Urothelium cell line (cell line): ENCODE data around the gene SLC1A3.

ENCODE experiments used
- DNase-seq: peaks from one replicate; pipeline ENCODE4 v3.0.0; 2011; ENCODE audit warnings: low spot score, mixed read lengths
- FAIRE-seq: peaks from 2 replicates; lab custom pipeline; 2011; peaks lifted over from hg19 to GRCh38; lab: Jason Lieb, UNC

The SLC1A3 gene

DNA sequence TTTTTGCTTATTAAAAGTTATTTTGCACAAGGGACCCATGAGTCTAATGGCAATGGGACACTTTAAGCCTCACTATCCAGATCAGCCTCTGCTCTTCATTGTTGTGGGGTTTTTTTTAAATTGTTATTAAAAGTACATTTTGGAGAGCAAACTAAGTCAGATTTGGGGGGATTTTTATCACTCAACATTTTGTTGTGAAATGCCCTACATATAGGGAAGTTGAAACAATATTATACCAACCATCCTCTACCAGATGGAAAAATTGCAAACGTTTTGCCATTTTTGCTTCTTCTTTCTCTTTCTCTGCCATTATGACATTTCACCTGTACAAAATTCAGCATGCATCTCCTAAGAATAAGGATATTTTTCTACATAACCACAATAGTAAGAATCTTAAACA lies 75.3 kb downstream of the SLC1A3 start:
- DNase-seq (no peak), FAIRE-seq (no peak)

DNA sequence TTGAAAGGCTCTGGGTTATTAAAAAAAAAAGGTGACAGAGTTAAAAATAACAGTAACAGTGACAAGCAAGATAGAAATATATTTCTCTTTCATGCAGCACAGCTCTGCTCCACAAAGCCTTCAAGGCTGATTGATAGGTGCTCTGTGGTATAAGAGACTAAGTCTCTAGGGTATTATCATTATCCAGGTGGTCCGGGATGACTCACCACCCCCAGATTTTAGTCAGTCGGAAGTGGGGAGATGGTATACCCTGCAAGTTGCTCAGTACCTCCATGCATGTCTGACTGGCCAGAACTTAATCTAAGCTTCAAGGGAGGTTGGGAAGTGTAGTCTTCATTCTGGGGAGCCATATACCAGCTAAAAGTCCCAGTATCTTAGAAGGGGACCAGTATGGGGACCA lies 76.1 kb downstream of the SLC1A3 start:
- FAIRE-seq (no peak), DNase-seq (no peak)

DNA sequence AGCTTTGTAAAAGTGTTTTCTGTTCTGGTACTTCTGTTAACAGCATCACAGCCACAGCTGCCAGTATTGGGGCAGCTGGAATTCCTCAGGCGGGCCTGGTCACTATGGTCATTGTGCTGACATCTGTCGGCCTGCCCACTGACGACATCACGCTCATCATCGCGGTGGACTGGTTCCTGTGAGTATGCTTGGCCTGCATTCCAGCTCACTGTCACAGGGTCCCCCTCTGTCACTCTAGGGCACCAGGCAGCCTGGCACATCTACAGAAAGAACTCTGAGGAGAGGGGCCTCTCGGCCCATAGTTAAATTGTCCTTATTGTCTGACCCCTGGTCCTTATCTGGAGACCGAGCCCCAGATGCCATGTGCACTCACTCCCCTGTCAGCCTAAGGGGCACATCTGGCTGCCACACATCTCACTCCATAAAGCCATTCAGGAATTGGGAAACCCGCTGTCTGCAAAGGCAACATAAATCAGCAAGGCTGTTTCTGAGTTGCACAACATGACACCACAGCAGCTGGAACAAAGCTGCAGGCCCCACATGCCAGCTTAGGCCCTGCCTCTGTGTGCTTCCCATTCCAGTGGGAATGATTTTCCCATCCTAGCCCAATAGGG lies 77.5 kb downstream of the SLC1A3 start:
- FAIRE-seq, result no peak

DNA sequence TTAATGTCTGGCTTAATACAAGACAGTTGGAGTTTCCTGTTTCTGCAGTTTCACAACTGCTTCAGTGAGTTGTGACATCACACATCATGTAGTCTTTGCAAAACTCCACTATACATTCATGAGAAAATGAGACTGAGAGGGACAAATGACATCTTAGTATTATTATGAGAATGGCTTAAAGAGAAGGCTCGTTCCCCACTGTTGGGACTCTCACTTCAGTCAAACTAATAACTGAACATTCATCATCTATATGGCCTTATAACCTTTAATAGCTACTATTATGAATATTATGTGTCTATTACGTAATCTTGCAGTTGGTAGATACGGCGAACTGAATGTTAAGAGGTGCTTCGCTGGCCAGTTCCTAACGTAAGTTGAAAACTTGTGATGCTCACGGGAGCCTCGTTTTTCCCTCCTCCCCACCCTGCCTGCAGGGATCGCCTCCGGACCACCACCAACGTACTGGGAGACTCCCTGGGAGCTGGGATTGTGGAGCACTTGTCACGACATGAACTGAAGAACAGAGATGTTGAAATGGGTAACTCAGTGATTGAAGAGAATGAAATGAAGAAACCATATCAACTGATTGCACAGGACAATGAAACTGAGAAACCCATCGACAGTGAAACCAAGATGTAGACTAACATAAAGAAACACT lies 79.4 kb downstream of the SLC1A3 start:
- no peak for FAIRE-seq
- DNase-seq, result no peak

More for the DNA sequence above, 77.5 kb downstream of the SLC1A3 start:
- DNase-seq, result no peak

DNA sequence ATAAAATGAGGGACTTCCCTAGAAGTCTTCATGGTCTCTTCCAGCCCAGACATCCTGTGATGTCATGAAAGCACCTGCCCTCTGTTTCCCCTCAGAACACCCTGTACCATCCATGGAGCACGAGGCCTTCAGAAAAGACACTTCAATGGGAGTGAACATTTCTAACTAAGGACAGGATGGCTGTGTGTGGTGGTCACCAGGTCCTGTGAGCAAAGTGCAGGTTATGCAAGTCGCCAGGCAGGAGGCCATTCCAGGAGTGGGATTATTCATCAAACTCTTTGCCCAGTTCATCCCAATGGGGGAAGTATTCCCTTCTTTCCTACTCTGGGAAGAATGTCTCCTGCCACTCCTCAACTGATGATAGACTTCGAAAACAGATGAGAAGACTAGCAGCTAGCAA lies 80.5 kb downstream of the SLC1A3 start:
- no peak for DNase-seq
- FAIRE-seq, result no peak

DNA sequence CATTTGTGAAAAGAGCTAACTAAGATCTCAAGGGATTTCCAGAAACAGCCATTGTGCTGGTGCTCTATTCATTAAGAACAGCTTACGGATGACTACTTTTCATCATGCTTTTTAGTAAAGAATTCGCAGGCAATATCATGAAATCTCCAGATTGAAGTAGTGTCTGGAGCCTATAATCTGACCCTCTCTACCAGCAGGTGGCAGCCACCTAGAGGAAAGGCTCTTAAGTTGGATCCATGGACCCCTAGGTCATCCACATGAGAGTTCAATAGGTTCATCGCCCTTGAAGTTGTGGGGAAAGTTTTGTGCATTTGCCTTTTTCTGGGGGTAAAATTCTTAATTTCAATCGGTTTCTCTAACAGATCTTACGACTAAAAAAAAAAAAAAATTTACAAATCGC lies 82.3 kb downstream of the SLC1A3 start:
- DNase-seq (peak; percentile 43), FAIRE-seq (no peak)

DNA sequence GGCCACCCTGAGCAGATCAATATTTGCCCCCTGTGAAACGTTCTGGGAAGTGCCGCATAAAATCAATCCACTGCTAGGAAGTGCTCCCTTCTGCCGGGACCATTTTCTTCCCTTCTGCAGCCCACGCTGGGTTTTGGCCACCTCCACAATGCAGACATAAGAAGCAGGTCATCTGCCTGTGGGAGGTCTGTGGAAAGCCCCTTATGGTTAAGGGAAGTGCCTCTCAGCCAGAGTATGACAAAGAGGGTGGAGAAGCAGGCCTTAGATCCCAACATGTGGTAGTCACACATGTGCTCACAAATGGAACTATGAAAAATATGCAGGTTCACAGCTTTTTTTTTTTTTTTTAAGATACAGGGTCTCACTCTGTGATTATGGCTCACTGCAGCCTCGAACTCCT lies 82.8 kb downstream of the SLC1A3 start:
- DNase-seq (no peak), FAIRE-seq (no peak)

DNA sequence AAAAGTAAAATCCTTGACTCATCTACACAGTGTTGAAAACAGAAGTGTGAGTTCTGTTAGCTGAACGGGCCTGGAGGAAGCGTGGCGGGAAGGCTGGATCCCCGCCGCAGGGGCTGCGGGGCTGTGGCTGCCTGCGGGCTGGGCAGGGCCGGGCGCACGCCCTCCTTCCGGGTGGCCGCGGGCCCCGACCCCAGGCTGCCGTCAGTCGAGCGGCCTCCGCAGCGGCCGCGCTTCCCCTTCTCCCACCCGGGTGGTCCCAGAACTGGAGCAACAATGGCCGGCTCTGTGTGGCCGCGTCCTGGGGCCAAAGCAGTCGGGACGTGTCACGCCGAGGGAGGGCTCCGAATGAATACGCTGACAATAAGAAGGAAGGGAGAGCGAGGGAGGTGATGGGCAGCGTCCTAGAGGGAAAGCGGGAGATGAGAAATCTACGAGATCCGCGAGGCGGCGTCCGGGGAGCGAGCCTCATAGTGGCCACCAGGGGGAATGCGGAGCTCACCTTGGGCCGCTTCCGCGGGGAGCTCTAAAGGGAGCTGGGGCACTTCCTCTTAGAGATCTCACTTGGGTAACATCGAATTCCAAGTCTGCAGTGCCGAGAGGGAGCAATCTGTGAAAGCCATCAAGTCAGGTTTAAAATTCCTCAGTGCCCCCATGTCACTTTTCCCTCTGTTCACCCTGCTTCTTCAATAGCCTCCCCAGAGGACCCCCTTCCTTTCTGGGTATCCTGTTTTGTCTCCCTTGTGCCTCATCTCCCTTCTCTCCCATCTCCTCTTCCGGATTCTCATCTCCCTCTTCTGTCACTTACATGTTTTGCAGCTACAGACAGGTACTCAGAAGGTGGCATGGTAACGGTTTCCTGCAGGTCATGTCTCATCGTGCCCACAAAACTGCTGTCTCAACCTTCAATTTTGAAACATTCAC lies 83.9 kb downstream of the SLC1A3 start:
- no peak for FAIRE-seq
- peak; percentile 86 for DNase-seq

DNA sequence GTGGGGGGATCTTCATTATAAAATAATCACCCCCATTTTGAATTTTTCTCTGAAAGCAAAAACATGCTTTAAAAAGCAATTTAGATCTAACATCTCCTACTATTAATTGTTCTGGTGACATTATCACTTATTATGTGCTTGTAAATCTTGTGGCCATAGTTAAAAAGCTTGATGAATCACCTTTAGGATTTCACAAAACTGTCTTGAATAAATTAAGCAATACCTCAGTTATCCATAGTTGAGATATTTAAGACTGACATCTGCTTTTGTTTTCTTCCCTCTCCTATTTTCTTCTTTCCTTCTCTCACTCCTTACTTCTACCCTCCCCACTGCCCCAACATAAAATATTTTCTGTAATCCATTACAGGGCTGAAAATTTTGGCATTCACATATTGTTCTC lies 84.8 kb downstream of the SLC1A3 start:
- FAIRE-seq (no peak), DNase-seq (no peak)

DNA sequence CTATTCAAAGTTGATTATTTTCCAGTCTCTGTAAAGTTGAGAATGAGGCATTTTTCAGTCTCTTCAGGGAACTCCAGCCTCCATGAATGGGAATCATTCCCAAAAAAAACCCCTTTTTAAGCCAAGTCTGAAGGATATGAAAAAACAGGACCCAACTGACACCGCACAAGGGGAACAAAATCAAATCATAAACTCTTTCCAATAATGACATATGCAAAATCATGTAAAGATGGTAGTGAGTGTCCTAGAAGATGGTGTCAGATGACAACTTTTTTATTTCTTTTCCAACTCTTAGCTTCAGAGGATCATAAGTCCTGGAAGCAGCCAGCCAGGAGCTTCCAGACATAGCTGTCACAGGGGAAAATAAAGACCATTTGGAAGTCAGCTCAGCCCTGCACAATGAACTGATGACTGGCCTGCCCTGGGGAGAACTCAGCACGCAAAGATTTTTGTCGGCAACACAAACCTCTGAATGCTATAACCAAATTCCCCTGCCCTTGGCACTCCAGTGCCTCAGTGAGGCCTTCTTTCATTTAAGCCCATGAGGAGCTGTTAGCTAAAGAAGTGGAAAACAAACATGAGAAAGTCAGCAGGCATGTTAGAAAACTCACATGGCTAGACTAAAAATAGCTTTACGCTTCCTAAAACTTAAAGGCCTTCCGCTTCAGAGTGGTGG lies 85.4 kb downstream of the SLC1A3 start:
- FAIRE-seq, result no peak
- no peak for DNase-seq

DNA sequence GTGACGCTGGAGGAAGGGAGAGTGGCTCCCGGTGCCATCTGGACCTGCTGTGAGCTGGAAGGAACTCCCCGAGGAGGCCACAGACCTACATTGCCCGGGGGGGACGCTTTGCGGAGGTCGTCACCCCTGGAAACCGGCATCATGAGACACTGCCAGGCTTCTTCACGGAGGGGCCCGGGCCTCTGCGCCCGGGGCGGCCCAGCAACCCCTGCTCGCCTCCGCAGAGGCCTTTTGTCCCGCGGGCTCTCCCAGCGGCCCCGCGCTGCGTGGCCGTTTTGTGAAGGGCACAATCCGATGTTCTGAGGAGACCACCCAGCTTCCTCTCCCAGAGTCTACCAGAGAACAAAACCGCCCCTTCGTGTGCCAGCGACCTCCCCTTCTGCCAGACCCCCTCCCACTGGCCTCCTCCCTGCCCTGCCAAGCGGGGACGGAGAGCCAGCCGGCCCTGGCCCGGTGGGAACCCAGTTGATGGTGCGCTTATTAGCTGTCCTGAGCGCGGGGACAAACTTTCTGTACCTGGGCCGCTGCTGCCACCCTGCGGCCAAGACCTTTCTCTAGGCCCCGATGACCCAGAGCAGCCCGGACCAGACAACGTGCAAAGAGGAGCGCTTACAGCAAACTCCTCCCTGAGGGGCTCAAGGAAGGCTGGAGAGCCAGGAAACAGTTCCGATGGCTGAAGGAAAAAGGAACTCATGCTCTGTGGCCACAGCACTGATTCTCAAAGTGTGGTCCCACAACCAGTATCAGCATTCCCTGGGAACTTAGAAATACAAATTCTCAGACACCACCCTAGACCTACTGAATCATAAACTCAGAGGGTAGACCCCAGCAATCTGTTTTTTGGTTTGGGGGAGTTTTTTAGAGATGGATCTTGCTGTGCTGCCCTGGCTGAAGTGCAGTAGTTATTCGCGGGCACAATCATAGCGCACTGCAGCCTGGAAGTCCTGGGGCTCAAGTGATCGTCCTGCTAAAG lies 86.7 kb downstream of the SLC1A3 start:
- peak; percentile 85 for DNase-seq

DNA sequence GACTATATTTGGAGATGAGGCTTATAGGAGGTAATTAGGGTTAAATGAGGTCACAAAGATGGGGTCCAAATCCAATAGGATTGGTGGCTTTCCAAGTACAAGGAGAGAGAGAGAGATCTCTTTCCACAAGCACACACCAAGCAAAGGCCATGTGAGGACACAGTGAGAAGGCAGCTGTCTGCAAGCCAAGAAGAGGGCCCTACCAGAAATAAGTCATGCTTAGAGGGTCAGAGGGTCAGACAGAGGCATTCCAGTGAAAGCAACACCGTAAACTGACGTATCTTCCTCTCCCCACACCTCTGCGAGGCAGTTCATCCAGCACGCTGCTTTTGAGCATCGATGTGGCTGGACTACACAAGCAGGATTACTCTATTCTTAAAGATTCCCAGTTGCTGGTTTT lies 87.9 kb downstream of the SLC1A3 start:
- no peak for DNase-seq
- no peak for FAIRE-seq

More for the DNA sequence above, 86.7 kb downstream of the SLC1A3 start:
- peak; percentile 13 for FAIRE-seq

DNA sequence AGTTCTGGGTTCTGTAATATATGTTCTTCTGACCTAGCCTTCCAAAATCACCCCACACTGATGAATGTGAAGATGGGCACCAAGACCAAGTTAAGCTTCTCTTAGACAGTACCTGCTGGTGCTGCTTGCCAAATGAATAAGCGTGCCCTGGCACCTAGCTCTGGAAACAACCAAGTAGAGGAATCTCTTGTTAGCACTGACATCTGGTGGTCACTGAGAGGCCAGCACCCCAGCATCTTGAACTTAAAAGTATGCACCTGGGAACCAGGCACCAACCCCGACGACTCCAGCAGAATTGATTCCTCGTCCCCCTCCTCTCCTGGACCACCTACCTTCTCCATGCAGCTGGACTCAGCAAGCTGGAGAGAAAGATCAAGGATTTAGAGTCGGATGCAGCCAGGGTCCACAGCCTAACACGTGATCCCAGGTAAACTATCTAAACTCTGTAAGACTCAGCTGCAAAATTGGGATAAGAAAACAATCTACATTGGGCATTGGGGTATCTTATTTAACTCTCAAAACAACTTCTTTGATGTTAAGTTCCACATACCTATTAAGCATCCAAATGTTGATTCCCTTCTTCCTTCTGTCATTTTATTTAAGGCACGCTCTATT lies 89.8 kb downstream of the SLC1A3 start:
- DNase-seq, result peak; percentile 82
- FAIRE-seq, result no peak

DNA sequence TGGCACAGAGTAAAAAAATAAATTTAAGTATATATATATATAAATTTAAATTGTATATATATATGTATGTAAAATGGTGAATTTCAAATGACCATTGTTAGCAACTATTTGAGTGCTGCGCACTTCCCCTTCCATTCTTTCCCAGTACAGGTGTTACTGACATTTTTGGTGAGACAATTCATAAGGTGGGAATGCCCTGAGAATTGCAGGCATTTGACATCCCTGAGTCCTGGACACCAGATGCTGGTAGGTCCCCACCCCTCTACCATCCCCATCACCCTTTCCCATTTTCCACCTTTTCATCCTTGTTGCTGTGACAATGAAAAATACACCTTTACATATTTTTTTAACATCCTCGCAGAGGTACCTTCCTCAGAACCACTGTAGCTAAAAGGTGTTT lies 91.6 kb downstream of the SLC1A3 start:
- DNase-seq, result no peak
- no peak for FAIRE-seq

DNA sequence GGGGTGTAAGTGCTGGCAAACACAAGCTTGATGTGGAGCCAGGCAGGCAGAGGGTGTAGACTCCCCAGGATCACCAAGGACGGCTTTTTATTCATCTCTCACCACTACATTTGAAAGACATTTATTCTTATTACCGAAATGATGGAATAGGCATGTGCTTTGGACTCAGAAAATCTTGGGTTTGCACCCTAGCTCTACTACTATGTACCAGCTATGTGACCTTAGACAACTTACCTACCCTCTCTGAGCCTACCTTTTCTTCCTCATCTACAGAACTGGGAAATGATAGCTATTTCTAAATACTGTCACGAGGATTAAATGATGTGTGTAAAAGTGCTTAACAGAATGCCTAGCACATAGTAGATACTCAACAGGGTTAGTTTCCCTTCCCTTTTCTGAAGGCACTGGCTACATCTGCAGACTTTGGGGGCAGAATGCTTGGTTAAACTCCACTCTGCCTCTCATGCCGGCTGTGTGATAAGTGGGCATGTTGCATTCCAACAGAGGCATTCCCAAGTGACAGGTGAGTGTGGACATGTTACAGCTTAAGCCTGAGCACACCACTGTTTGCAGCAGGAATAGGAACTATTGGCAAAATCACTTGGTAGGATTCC lies 94.8 kb downstream of the SLC1A3 start:
- no peak for FAIRE-seq
- DNase-seq, result no peak

DNA sequence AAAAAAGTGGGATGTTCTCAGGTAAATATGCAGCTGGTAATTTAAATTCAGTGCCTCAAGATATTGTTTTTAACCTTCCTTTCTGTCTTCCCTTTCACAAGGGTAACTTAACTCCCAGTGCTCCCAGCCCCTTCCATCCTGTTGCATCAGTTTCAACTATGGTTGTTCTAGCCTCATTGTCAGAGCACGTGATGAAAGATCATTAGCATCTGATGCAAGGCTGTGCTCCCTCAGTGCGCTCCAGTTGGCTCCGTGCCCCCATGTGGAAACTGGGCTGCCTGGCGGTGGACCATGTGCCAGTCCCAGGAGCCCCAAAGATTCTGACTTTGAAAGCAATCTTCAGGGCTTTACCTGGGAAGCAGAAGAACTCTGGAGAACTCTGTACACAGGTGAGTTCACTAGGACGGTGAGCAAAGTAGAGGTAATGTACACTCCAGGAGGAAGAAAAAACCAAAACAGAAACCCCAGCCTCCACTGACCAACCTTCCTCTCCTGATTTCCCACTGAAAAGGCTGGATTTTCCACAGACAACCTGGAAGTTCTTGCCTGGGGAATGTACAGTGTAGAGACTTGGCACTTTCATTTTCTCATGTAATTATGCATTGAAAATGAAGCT lies 96.9 kb downstream of the SLC1A3 start:
- FAIRE-seq (no peak), DNase-seq (no peak)

DNA sequence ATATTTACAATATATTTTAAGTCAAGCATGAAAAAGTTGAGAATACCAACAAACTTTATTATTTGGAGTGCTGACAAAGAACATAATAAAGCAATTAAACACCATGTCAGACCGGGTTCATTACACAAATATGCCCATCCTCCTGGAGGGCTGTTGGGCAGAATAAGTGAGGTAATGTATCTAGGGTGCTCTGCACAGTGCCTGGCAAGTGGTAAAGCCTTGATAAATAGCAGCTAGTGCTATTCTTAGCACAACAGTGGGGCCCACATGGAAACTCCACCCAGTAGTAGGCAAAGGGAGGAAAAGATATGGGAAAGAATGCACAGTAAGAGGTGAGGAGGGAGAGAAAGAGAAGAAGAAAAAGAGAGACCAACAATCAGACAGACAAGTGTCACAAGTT lies 97.7 kb downstream of the SLC1A3 start:
- FAIRE-seq (no peak), DNase-seq (no peak)

DNA sequence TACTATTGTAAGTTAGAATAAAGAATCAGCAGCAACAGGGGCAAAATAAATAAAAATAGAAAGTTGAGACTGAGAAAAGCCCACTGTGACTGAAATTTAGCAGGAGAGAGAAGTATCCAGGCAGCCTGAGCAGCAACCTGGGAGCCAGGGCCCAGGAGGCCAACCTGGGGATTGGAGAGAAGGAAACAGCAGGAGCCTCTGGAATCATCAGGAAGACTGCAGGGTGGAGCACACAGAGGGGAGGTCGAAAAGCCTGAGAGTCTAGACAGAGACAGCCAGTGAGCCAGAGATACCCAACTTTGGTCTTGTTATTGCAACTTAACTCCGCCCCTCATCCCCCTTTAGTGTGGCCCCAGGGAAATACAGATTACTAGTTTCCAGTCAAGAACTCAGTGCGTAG lies 98.6 kb downstream of the SLC1A3 start:
- no peak for DNase-seq
- no peak for FAIRE-seq

DNA sequence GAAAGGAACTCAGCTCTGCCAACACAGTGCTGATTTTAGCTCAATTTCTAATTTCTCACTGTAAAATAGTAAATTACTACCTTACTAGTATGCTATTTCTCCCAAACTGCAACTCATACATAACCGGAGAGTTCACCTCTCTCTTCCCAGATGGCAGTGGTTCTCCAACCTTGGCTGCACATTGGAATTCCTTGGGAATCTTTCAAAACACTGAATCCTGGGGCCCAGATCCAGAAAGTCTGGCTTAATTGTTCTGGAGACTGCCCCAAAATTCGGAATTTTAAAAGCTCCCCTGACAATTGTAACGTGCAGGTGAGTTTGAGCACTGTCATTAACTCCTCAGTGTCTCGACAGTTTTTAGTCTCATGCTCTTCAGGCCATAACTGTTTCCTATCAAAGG lies 100.3 kb downstream of the SLC1A3 start:
- DNase-seq (no peak), FAIRE-seq (no peak)
